C4-2B (cell line): Measurements from ENCODE around the gene PBX1.

ENCODE experiments used
- CTCF ChIP-seq: fragments of 450-650 bp; conservative IDR thresholded peaks from 2 replicates; pipeline ENCODE4 v1.5.1; 2017; ENCODE audit warnings: mild to moderate bottlenecking
- ZFX ChIP-seq: fragments of 450-650 bp; IDR thresholded peaks from 2 replicates; pipeline ENCODE4 v1.6.1; 2017

DNA sequence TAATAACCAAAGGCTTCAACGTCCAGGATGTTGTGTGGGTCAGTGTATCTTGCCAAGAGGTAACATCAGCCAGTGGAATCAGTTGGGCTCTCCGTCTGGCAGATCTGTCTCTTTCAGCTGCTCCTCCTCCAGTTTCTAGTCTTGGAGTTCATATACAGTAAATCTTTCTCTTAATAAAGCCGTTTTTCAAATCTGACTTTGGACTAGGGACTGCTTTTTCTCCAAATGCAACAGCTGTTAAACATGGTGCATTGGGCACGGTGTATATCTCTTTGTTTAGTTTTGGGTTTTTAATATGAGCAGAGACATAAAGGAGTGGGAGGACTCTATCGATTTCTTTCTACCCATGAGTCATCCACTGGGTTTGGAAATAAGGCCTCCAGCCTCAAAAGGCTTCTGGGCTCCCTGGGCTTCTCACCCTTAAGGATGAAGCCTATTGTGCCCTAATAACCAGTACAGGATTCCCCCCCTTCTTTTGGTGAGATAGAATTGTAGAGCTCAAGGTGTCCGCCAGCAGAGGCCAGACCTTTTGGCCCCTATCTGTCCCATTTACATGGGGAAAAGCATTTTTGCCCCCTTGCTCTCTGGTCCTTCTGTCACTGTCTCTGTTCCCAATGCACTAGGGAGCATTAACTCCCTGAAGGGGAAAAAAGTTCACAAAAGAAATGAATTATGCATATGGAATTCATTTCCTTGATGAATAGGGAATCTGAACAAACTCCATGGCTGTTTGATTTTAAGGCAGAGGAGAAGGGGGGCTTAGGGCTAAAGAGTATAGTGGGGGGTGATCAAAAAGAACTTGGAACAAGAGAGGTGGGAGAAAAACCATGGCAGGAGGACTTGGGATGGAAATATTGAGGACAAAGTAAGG lies 86.0 kb downstream of the PBX1 start:
- TF ChIP-seq CTCF (no peak), ZFX (no peak)
